HEK293 (cell line): Measurements from ENCODE around the gene NUCB2.
A peak's percentile ranks its signal among the peaks of the same experiment; 100 is the strongest.

Source experiments
- CTCF ChIA-PET: fragments of 350-600 bp; formaldehyde crosslinking; extraction: SDS; loops from one replicate; lab custom pipeline; 2021; ENCODE audit warnings: antibody characterized with exemption; lab: Yijun Ruan, JAX
- POLR2A ChIA-PET: fragments of 300-600 bp; formaldehyde crosslinking; extraction: SDS; loops from one replicate; lab custom pipeline; 2020; ENCODE audit warnings: antibody characterized with exemption, inconsistent platforms; lab: Yijun Ruan, JAX
- H3K27ac ChIP-seq: fragments of 200-500 bp; sonication (Bioruptor generic); 2 replicates; pipeline ENCODE4 v1.5.1; 2014; ENCODE audit warnings: low read depth, low read length, control low read depth, inconsistent platforms; ENCODE audit errors: extremely low read depth
- H3K36me3 ChIP-seq, 2 experiments: fragments of 200-500 bp in 1 of 2; sonication (Bioruptor generic) in 1 of 2; 1 replicate in 1 of 2; 2 replicates in 1 of 2; pipeline ENCODE4 v1.5.1; 2014 to 2017; ENCODE audit warnings: inconsistent platforms in 2 of 2, low read length in 2 of 2; ENCODE audit not compliant: control insufficient read depth in 2 of 2, insufficient read depth in 1 of 2
- H3K4me1 ChIP-seq: fragments of 200-500 bp; sonication (Bioruptor generic); 2 replicates; pipeline ENCODE4 v1.5.1; 2014; ENCODE audit warnings: mild to moderate bottlenecking, low read length, inconsistent platforms; ENCODE audit not compliant: control insufficient read depth, insufficient read depth
- H3K4me3 ChIP-seq: 2 replicates; pipeline ENCODE4 v1.5.1; 2011; ENCODE audit warnings: low read depth, mild to moderate bottlenecking, control low read depth, low read length, moderate library complexity
- H3K9me3 ChIP-seq: fragments of 200-500 bp; sonication (Bioruptor generic); 2 replicates; pipeline ENCODE4 v1.5.1; 2014; ENCODE audit warnings: low read depth, low read length, inconsistent platforms; ENCODE audit not compliant: control insufficient read depth, insufficient read depth
- CTCF ChIP-seq: fragments of 450-650 bp; formaldehyde crosslinking; IDR thresholded peaks from 2 replicates; pipeline ENCODE4 v1.5.1; 2016; ENCODE audit warnings: missing biosample characterization, missing genetic modification characterization
- EGR2 ChIP-seq: fragments of 450-650 bp; formaldehyde crosslinking; IDR thresholded peaks from 2 replicates; pipeline ENCODE4 v1.5.1; 2016; ENCODE audit warnings: low read depth, missing biosample characterization, missing genetic modification characterization
- GFI1B ChIP-seq: fragments of 450-650 bp; formaldehyde crosslinking; IDR thresholded peaks from 2 replicates; pipeline ENCODE4 v1.5.1; 2016; ENCODE audit warnings: missing biosample characterization, missing genetic modification characterization
- GLIS2 ChIP-seq: fragments of 450-650 bp; formaldehyde crosslinking; IDR thresholded peaks from 2 replicates; pipeline ENCODE4 v1.5.1; 2016; ENCODE audit warnings: missing biosample characterization, missing genetic modification characterization
- HOXD13 ChIP-seq: sonication (generic); formaldehyde crosslinking; IDR thresholded peaks from 2 replicates; pipeline ENCODE4 v1.8.0; 2022; ENCODE audit warnings: missing genetic modification reagents, borderline replicate concordance
- IKZF3 ChIP-seq: fragments of 450-650 bp; IDR thresholded peaks from 2 replicates; pipeline ENCODE4 v1.5.0; 2018; ENCODE audit warnings: missing biosample characterization, mild to moderate bottlenecking, missing genetic modification characterization, moderate library complexity
- KLF1 ChIP-seq: fragments of 450-650 bp; formaldehyde crosslinking; IDR thresholded peaks from 2 replicates; pipeline ENCODE4 v1.5.1; 2016; ENCODE audit warnings: missing biosample characterization, missing genetic modification characterization
- KLF7 ChIP-seq: fragments of 450-650 bp; formaldehyde crosslinking; IDR thresholded peaks from 2 replicates; pipeline ENCODE4 v1.5.1; 2016; ENCODE audit warnings: missing biosample characterization, missing genetic modification characterization, borderline replicate concordance
- MEIS1 ChIP-seq: sonication (generic); formaldehyde crosslinking; IDR thresholded peaks from 2 replicates; pipeline ENCODE4 v1.8.1; 2022; ENCODE audit warnings: missing genetic modification reagents, mild to moderate bottlenecking, borderline replicate concordance
- PRDM4 ChIP-seq: fragments of 450-650 bp; formaldehyde crosslinking; IDR thresholded peaks from 2 replicates; pipeline ENCODE4 v1.5.1; 2017; ENCODE audit warnings: missing biosample characterization, missing genetic modification characterization
- PRDM6 ChIP-seq: fragments of 450-650 bp; formaldehyde crosslinking; IDR thresholded peaks from 2 replicates; pipeline ENCODE4 v1.5.1; 2017; ENCODE audit warnings: missing biosample characterization, missing genetic modification characterization
- RBAK ChIP-seq: fragments of 450-650 bp; formaldehyde crosslinking; IDR thresholded peaks from 2 replicates; pipeline ENCODE4 v1.5.1; 2016; ENCODE audit warnings: missing biosample characterization, missing genetic modification characterization
- SALL2 ChIP-seq: fragments of 450-650 bp; formaldehyde crosslinking; IDR thresholded peaks from 2 replicates; pipeline ENCODE4 v1.5.0; 2017; ENCODE audit warnings: missing biosample characterization, mild to moderate bottlenecking, missing genetic modification characterization, borderline replicate concordance
- SP7 ChIP-seq: fragments of 450-650 bp; formaldehyde crosslinking; IDR thresholded peaks from 2 replicates; pipeline ENCODE4 v1.5.1; 2016; ENCODE audit warnings: missing biosample characterization, missing genetic modification characterization
- ZBTB1 ChIP-seq: fragments of 450-650 bp; formaldehyde crosslinking; IDR thresholded peaks from 2 replicates; pipeline ENCODE4 v1.5.1; 2016; ENCODE audit warnings: missing biosample characterization, missing genetic modification characterization
- ZBTB20 ChIP-seq: fragments of 450-650 bp; formaldehyde crosslinking; IDR thresholded peaks from 2 replicates; pipeline ENCODE4 v1.5.1; 2016; ENCODE audit warnings: missing biosample characterization, missing genetic modification characterization
- ZFHX2 ChIP-seq: fragments of 450-650 bp; formaldehyde crosslinking; conservative IDR thresholded peaks from 2 replicates; pipeline ENCODE4 v1.5.1; 2016; ENCODE audit warnings: missing biosample characterization, missing genetic modification characterization
- ZFP69B ChIP-seq: fragments of 450-650 bp; formaldehyde crosslinking; IDR thresholded peaks from 2 replicates; pipeline ENCODE4 v1.5.1; 2016; ENCODE audit warnings: missing biosample characterization, missing genetic modification characterization
- ZNF2 ChIP-seq: fragments of 450-650 bp; formaldehyde crosslinking; IDR thresholded peaks from 2 replicates; pipeline ENCODE4 v1.5.1; 2016; ENCODE audit warnings: missing biosample characterization, missing genetic modification characterization
- ZNF223 ChIP-seq: fragments of 450-650 bp; formaldehyde crosslinking; IDR thresholded peaks from 2 replicates; pipeline ENCODE4 v1.5.1; 2016; ENCODE audit warnings: missing biosample characterization, missing genetic modification characterization
- ZNF324 ChIP-seq: fragments of 450-650 bp; formaldehyde crosslinking; IDR thresholded peaks from 2 replicates; pipeline ENCODE4 v1.5.1; 2016; ENCODE audit warnings: missing biosample characterization, missing genetic modification characterization
- ZNF335 ChIP-seq: fragments of 450-650 bp; formaldehyde crosslinking; conservative IDR thresholded peaks from 2 replicates; pipeline ENCODE4 v1.5.1; 2016; ENCODE audit warnings: missing biosample characterization, missing genetic modification characterization
- ZNF341 ChIP-seq: fragments of 450-650 bp; formaldehyde crosslinking; IDR thresholded peaks from 2 replicates; pipeline ENCODE4; 2016; ENCODE audit warnings: low read depth, missing biosample characterization, missing genetic modification characterization
- ZNF394 ChIP-seq: fragments of 450-650 bp; formaldehyde crosslinking; IDR thresholded peaks from 2 replicates; pipeline ENCODE4 v1.5.1; 2016; ENCODE audit warnings: missing biosample characterization, missing genetic modification characterization, mild to moderate bottlenecking, moderate library complexity, borderline replicate concordance
- ZNF501 ChIP-seq: fragments of 450-650 bp; formaldehyde crosslinking; IDR thresholded peaks from 2 replicates; pipeline ENCODE4 v1.5.1; 2016; ENCODE audit warnings: missing biosample characterization, missing genetic modification characterization
- ZNF555 ChIP-seq: fragments of 450-650 bp; formaldehyde crosslinking; conservative IDR thresholded peaks from 2 replicates; pipeline ENCODE4 v1.5.1; 2017; ENCODE audit warnings: missing biosample characterization, mild to moderate bottlenecking, missing genetic modification characterization, inconsistent platforms
- ZNF600 ChIP-seq: fragments of 450-650 bp; formaldehyde crosslinking; IDR thresholded peaks from 2 replicates; pipeline ENCODE4 v1.5.1; 2016; ENCODE audit warnings: missing biosample characterization, missing genetic modification characterization
- ZNF692 ChIP-seq: fragments of 450-650 bp; formaldehyde crosslinking; IDR thresholded peaks from 2 replicates; pipeline ENCODE4 v1.5.1; 2016; ENCODE audit warnings: missing biosample characterization, missing genetic modification characterization
- ZNF792 ChIP-seq: fragments of 450-650 bp; formaldehyde crosslinking; IDR thresholded peaks from 2 replicates; pipeline ENCODE4 v1.5.1; 2016; ENCODE audit warnings: missing biosample characterization, missing genetic modification characterization
- ZXDB ChIP-seq: fragments of 450-650 bp; formaldehyde crosslinking; IDR thresholded peaks from 2 replicates; pipeline ENCODE4 v1.5.1; 2016; ENCODE audit warnings: missing biosample characterization, missing genetic modification characterization

Gene NUCB2

GRCh38 chr11:17352950-17353820 is 76.6 kb downstream of the NUCB2 start:
- H3K36me3 ChIP-seq: peaks cover 0 to 8% of the 10 kb centered on the region in 2 experiments; a peak in 1 of 3 replicates
- POLR2A ChIA-PET: interaction anchor here (0.6 to 1.6 kb wide), 7 partner anchors 8 to 145 kb away, joined by 3 to 12 read pairs (median 4); partner anchors contain the start of genes KCNJ11, NUCB2 and PIK3C2A
- no peaks in the 10 kb centered on the region for H3K9me3 ChIP-seq
- H3K27ac ChIP-seq: peak overlapping the region; percentile 48
- H3K4me1 ChIP-seq: no peaks in the 10 kb centered on the region
- H3K4me3 ChIP-seq: peak overlapping the region; percentile 59
- CTCF ChIA-PET: interaction anchor here (0.7 to 3.4 kb wide), 20 partner anchors 8 to 1651 kb away, joined by 3 to 35 read pairs (median 6); no protein-coding TSS in a partner anchor
- TF ChIP-seq EGR2 (tag by site-specific recombination): peak; percentile 77
- 0 out of 2 replicates have a peak, but pooled peaks have one; percentile 18 for TF ChIP-seq KLF7
- TF ChIP-seq SP7 (tag by site-specific recombination): peak; percentile 56
- TF ChIP-seq IKZF3 (tag by site-specific recombination): 0 out of 2 replicates have a peak, but pooled peaks have one; percentile 13
- 0 out of 2 replicates have a peak, but pooled peaks have one; percentile 53 for TF ChIP-seq HOXD13
- peak; percentile 92 for TF ChIP-seq ZFHX2 (tag by site-specific recombination)
- 0 out of 2 replicates have a peak, but pooled peaks have one; percentile 42 for TF ChIP-seq ZNF792 (tag by site-specific recombination)
- TF ChIP-seq PRDM6 (tag by site-specific recombination): no peak
- peak; percentile 68 for TF ChIP-seq CTCF (tag by site-specific recombination)
- no peak for TF ChIP-seq ZNF555
- 0 out of 2 replicates have a peak, but pooled peaks have one; percentile 21 for TF ChIP-seq ZBTB1 (tag by site-specific recombination)
- peak; percentile 30 for TF ChIP-seq GLIS2 (tag by site-specific recombination)
- TF ChIP-seq PRDM4 (tag by site-specific recombination): peak; percentile 60; the same call in 1 of the 2 replicates
- TF ChIP-seq ZNF600 (tag by site-specific recombination): peak; percentile 88
- TF ChIP-seq SALL2 (tag by site-specific recombination): no peak
- peak; percentile 56; the same call in 1 of the 2 replicates for TF ChIP-seq ZNF692 (tag by site-specific recombination)
- TF ChIP-seq ZNF341 (tag by site-specific recombination): peak; percentile 77
- 0 out of 2 replicates have a peak, but pooled peaks have one; percentile 28 for TF ChIP-seq ZNF324 (tag by site-specific recombination)
- no peak for TF ChIP-seq RBAK
- peak; percentile 84 for TF ChIP-seq ZBTB20 (tag by site-specific recombination)
- no peak for TF ChIP-seq KLF1 (tag by site-specific recombination)
- TF ChIP-seq ZFP69B: 0 out of 2 replicates have a peak, but pooled peaks have one; percentile 34
- peak; percentile 43; the same call in 1 of the 2 replicates for TF ChIP-seq ZNF394 (tag by site-specific recombination)
- TF ChIP-seq ZNF223 (tag by site-specific recombination): no peak
- no peak for TF ChIP-seq GFI1B (tag by site-specific recombination)
- no peak; the same call in 1 of the 2 replicates for TF ChIP-seq ZNF335 (tag by site-specific recombination)
- TF ChIP-seq ZNF501 (tag by site-specific recombination): peak; percentile 72
- TF ChIP-seq MEIS1 (CRISPR knock-in tag): no peak; the same call in 1 of the 2 replicates
- peak; percentile 67 for TF ChIP-seq ZXDB (tag by site-specific recombination)
- peak; percentile 72; the same call in 1 of the 2 replicates for TF ChIP-seq ZNF2 (tag by site-specific recombination)
